DND-41 (cell line): Measurements from ENCODE around the gene BEND5.

Source experiments
- ATAC-seq: fragments of 200-7000 bp; cut with Tn5 transposase; 3 replicates; pipeline ENCODE4 v1.9.1; 2021; ENCODE audit warnings: low read depth; ENCODE audit not compliant: insufficient read depth
- DNase-seq: peaks from one replicate; pipeline ENCODE4 v3.0.0-alpha.2; 2020
- H2AFZ ChIP-seq: 2 replicates; pipeline ENCODE4 v1.6.0; 2012; ENCODE audit warnings: low read depth, low read length
- H3K27ac ChIP-seq: 2 replicates; pipeline ENCODE4 v1.5.1; 2012; ENCODE audit warnings: low read length, inconsistent platforms
- H3K27me3 ChIP-seq: fragments of 200-600 bp; sonication (generic); 2 replicates; pipeline ENCODE4 v1.6.0; 2012; ENCODE audit warnings: low read length, mild to moderate bottlenecking, inconsistent platforms; ENCODE audit not compliant: insufficient read depth, poor library complexity
- H3K36me3 ChIP-seq: 2 replicates; pipeline ENCODE4 v1.5.1; 2012; ENCODE audit warnings: low read length, inconsistent platforms; ENCODE audit not compliant: insufficient read depth
- H3K4me1 ChIP-seq: 2 replicates; pipeline ENCODE4 v1.5.1; 2012; ENCODE audit warnings: mild to moderate bottlenecking, low read length; ENCODE audit not compliant: insufficient read depth
- H3K4me2 ChIP-seq: 2 replicates; pipeline ENCODE4 v1.6.0; 2012; ENCODE audit warnings: mild to moderate bottlenecking, moderate library complexity, low read length, inconsistent platforms; ENCODE audit not compliant: insufficient read depth
- H3K4me3 ChIP-seq, 2 experiments: fragments of 200-600 bp in 1 of 2; shearing (Covaris generic) in 1 of 2; 2 replicates each; pipeline ENCODE4 v1.5.1; 2012 to 2016; ENCODE audit warnings: inconsistent platforms in 2 of 2, low read length in 2 of 2, mild to moderate bottlenecking in 2 of 2, low read depth in 1 of 2, moderate library complexity in 1 of 2
- H3K79me2 ChIP-seq: 2 replicates; pipeline ENCODE4 v1.6.0; 2012; ENCODE audit warnings: low read length, inconsistent platforms; ENCODE audit not compliant: insufficient read depth
- H3K9ac ChIP-seq: 2 replicates; pipeline ENCODE4 v1.6.0; 2012; ENCODE audit warnings: low read depth, mild to moderate bottlenecking, inconsistent platforms, low read length, moderate library complexity
- H3K9me3 ChIP-seq: 2 replicates; pipeline ENCODE4 v1.5.1; 2012; ENCODE audit warnings: low read length, moderate library complexity, mild to moderate bottlenecking, inconsistent platforms; ENCODE audit not compliant: insufficient read depth, severe bottlenecking
- H4K20me1 ChIP-seq: 2 replicates; pipeline ENCODE4 v1.6.0; 2012; ENCODE audit warnings: low read length; ENCODE audit not compliant: insufficient read depth
- EZH2 ChIP-seq: IDR thresholded peaks from 3 replicates; pipeline ENCODE4 v1.6.1; 2012; ENCODE audit warnings: borderline replicate concordance, low read depth, mild to moderate bottlenecking, moderate library complexity, low read length, inconsistent platforms; ENCODE audit not compliant: severe bottlenecking
- TF ChIP-seq, protein P1 (sequence below): IDR thresholded peaks from 2 replicates; pipeline ENCODE4 v1.5.1; 2012; ENCODE audit warnings: borderline replicate concordance, low read length, moderate library complexity, mild to moderate bottlenecking; ENCODE audit not compliant: poor library complexity, severe bottlenecking; ENCODE audit errors: extremely low read depth

Gene BEND5

GRCh38 chr1:48730164-48730910 is 46.4 kb downstream of the BEND5 start:
- Histone ChIP-seq H3K27me3 (no peaks in the 10 kb centered on the region), H2AFZ (no peak overlapping the region), H3K4me2 (no peak overlapping the region), H3K9me3 (no peaks in the 10 kb centered on the region), H3K4me3 (no peak overlapping the region), H3K36me3 (peaks cover 78% of the 10 kb centered on the region), H3K27ac (no peak overlapping the region), H3K4me1 (no peaks in the 10 kb centered on the region), H3K79me2 (no peaks in the 10 kb centered on the region), H3K9ac (no peak overlapping the region), H4K20me1 (no peaks in the 10 kb centered on the region; the same call in 1 of the 2 replicates)
- no peak for ATAC-seq
- TF ChIP-seq, protein P1, sequence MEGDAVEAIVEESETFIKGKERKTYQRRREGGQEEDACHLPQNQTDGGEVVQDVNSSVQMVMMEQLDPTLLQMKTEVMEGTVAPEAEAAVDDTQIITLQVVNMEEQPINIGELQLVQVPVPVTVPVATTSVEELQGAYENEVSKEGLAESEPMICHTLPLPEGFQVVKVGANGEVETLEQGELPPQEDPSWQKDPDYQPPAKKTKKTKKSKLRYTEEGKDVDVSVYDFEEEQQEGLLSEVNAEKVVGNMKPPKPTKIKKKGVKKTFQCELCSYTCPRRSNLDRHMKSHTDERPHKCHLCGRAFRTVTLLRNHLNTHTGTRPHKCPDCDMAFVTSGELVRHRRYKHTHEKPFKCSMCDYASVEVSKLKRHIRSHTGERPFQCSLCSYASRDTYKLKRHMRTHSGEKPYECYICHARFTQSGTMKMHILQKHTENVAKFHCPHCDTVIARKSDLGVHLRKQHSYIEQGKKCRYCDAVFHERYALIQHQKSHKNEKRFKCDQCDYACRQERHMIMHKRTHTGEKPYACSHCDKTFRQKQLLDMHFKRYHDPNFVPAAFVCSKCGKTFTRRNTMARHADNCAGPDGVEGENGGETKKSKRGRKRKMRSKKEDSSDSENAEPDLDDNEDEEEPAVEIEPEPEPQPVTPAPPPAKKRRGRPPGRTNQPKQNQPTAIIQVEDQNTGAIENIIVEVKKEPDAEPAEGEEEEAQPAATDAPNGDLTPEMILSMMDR: no peak
- no peak for TF ChIP-seq EZH2
- no peak for DNase-seq

DNA sequence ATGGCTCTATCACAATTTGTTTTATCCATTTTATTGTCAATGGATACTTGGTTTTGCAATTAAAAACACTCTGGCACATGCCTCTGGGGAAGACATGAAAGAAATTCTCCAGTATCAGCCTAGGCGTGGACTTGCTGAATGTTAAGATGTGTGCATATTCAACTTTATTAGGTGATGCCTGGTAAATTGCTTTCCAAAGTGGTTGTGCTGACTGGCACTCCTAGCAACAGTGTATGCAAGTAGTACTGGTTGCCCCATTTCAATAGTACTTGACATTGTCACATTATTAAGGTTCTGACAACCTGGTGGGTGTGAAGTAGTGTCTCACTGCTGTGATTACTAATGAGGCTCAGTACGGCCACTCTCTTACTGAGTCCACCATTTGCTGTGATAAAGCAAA is 48.1 kb downstream of the BEND5 start:
- Histone ChIP-seq H4K20me1 (no peaks in the 10 kb centered on the region), H3K4me1 (no peaks in the 10 kb centered on the region), H3K9me3 (no peaks in the 10 kb centered on the region), H3K27me3 (no peaks in the 10 kb centered on the region), H3K79me2 (no peaks in the 10 kb centered on the region), H2AFZ (no peak overlapping the region), H3K4me2 (no peak overlapping the region), H3K27ac (no peak overlapping the region), H3K4me3 (no peak overlapping the region), H3K9ac (no peak overlapping the region), H3K36me3 (peaks cover 61% of the 10 kb centered on the region)
- TF ChIP-seq EZH2: no peak
- TF ChIP-seq, protein P1: no peak
- DNase-seq: no peak
- no peak for ATAC-seq

DNA sequence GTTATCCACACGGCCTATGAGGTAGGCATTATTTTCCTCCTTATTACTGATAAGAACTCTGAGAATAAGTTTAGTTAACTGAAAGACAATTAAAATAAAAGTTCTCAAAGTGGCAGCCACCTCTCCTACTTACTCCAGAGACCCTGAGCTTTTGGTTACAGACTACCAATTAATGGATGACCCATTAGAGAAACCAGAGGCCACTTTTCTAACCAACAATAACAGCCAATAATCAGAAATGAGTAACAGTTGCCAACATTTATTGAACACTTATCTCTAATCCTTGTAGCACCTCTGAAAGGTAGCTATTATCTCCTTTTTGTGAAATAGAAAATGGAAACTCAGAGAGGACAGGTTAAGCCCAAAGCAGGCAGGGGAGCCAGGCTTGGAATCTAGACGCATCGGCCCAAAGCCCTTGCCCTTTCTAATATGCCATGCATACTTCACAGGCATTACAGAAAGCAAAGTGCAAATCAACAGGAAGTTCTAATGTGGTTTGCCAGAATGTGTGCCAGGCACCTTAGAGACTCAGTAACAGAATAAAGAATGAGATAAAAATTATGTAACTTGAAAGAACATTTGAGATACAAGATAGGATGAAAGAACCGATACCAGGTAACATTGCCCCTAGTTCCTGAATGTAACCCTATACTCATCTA is 50.0 kb downstream of the BEND5 start:
- H3K79me2 ChIP-seq: no peaks in the 10 kb centered on the region
- H3K27ac ChIP-seq: no peak overlapping the region
- H3K4me3 ChIP-seq: no peak overlapping the region
- no peaks in the 10 kb centered on the region for H3K4me1 ChIP-seq
- no peak overlapping the region for H3K4me2 ChIP-seq
- no peak for TF ChIP-seq EZH2
- TF ChIP-seq, protein P1: no peak
- DNase-seq (no peak), ATAC-seq (no peak)
- no peaks in the 10 kb centered on the region for H4K20me1 ChIP-seq
- no peaks in the 10 kb centered on the region for H3K9me3 ChIP-seq
- H2AFZ ChIP-seq: no peak overlapping the region
- no peak overlapping the region for H3K9ac ChIP-seq
- no peaks in the 10 kb centered on the region for H3K27me3 ChIP-seq
- H3K36me3 ChIP-seq: peaks cover 42% of the 10 kb centered on the region
